ENCODE data around the gene SYPL1.

SYPL1 gene

DNA sequence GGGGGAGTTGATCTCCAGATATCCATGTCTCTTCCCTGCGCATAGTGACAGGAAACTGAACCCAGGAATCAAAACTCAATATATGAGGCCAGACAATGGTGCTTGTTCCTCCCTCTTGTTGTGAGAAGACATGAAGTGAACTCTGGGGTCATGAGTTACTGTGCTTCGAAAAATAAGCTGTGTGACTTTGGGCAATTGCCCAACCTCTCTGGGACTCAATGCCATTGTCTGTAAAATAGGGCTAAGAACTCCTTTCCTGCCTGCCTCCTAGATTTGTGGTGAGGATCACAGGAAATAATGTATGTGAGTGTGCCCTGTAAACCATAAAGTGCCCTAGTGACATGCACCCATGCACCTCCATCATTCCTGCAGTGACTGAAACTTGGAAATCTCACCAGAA, 48.4 kb downstream of the SYPL1 start:
- H3K27ac ChIP-seq = no peak overlapping the region
- in situ Hi-C loops (cut with HindIII; ENCODE audit: low pct_ligation_motif_present, low sequenced_read_pairs) = loop anchor here (25.0 kb wide), 1 partner anchor 99 kb away; no protein-coding TSS in a partner anchor
- TF ChIP-seq, protein P1, sequence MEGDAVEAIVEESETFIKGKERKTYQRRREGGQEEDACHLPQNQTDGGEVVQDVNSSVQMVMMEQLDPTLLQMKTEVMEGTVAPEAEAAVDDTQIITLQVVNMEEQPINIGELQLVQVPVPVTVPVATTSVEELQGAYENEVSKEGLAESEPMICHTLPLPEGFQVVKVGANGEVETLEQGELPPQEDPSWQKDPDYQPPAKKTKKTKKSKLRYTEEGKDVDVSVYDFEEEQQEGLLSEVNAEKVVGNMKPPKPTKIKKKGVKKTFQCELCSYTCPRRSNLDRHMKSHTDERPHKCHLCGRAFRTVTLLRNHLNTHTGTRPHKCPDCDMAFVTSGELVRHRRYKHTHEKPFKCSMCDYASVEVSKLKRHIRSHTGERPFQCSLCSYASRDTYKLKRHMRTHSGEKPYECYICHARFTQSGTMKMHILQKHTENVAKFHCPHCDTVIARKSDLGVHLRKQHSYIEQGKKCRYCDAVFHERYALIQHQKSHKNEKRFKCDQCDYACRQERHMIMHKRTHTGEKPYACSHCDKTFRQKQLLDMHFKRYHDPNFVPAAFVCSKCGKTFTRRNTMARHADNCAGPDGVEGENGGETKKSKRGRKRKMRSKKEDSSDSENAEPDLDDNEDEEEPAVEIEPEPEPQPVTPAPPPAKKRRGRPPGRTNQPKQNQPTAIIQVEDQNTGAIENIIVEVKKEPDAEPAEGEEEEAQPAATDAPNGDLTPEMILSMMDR (IDR thresholded peaks at IDR 0.05; ENCODE audit: low read depth, low read length, missing control alignments) = no peak
- DNase-seq = no peak
- H3K27me3 ChIP-seq (replicated peaks) = no peaks in the 10 kb centered on the region
- H3K36me3 ChIP-seq (replicated peaks) = no peaks in the 10 kb centered on the region
- no peak overlapping the region for H3K4me3 ChIP-seq (ENCODE audit: low read depth, low read length)

DNA sequence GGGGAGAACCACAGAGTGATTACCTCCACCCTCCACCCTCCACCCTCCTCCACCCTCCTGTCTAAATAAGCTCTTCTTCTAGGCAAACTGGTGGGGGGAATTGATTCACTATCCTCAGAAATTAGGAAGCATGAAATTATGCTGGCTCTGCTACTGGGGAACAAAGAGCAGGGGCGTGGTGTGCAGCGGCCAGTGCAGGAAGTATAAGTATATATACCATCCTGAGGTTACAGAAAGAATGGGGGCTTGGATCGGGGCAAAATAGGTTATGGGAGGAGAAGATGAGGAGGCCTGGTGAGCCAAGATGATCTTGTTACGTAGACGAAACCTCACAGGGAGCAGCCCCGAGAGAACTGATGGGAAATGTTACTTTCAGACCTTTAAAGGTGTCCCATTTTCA, 49.1 kb downstream of the SYPL1 start:
- TF ChIP-seq, protein P1 (IDR thresholded peaks at IDR 0.05; ENCODE audit: low read depth, low read length, missing control alignments) = no peak
- Histone ChIP-seq H3K27ac (no peak overlapping the region), H3K36me3 (replicated peaks) (no peaks in the 10 kb centered on the region), H3K4me3 (ENCODE audit: low read depth, low read length) (no peak overlapping the region), H3K27me3 (replicated peaks) (no peaks in the 10 kb centered on the region)
- in situ Hi-C loops (cut with HindIII; ENCODE audit: low pct_ligation_motif_present, low sequenced_read_pairs) = loop anchor here (25.0 kb wide), 1 partner anchor 99 kb away; no protein-coding TSS in a partner anchor
- no peak for DNase-seq

DNA sequence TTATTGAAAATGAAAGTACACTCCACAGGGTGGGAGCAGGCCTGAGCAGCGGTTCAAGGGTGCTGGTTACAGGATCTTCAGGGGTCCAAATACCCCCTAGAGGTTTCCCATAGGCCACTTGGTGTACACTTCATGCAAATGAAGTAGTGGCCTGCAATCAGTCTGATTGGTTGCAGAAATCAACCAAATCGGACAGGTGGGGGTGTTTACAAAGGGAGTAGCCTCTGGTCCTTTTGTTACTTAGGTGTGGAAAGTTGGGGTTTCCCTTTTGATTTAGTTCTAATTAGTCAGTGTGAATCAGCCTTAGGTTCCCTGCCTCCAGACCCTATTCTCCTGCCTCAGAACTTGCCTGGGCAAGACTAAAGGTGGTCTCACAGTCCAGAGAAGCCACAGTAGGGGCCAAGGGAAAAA, 49.6 kb downstream of the SYPL1 start:
- no peak for DNase-seq

DNA sequence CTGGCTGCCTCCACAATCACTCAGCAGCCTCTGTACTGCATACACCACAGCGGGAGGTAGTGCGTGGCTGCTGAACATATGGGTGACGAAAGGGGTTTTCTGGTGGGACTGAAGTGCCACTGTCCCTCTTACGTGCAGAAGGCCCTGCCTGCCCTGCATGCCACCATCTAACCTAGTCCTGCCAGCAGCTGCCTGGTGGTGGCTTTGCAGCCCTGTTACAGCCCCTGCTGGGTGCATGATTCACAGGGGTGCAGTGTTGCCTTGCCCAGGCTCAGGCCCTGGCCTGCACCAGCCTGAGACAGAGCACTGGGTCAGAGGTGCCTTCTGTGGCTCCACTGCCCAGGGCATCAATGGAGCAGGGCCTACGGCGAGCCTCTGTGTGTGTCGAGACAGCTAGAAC, 50.1 kb downstream of the SYPL1 start:
- in situ Hi-C loops (cut with HindIII; ENCODE audit: low pct_ligation_motif_present, low sequenced_read_pairs) = loop anchor here (25.0 kb wide), 1 partner anchor 100 kb away; no protein-coding TSS in a partner anchor
- no peak overlapping the region for H3K27ac ChIP-seq
- H3K36me3 ChIP-seq (replicated peaks) = no peaks in the 10 kb centered on the region
- TF ChIP-seq, protein P1 (IDR thresholded peaks at IDR 0.05; ENCODE audit: low read depth, low read length, missing control alignments) = no peak
- no peak overlapping the region for H3K4me3 ChIP-seq (ENCODE audit: low read depth, low read length)
- DNase-seq = no peak
- H3K27me3 ChIP-seq (replicated peaks) = no peaks in the 10 kb centered on the region

More for the DNA sequence above, 49.6 kb downstream of the SYPL1 start:
- in situ Hi-C loops (cut with HindIII; ENCODE audit: low pct_ligation_motif_present, low sequenced_read_pairs) = loop anchor here (25.0 kb wide), 1 partner anchor 100 kb away; no protein-coding TSS in a partner anchor
- TF ChIP-seq, protein P1 (IDR thresholded peaks at IDR 0.05; ENCODE audit: low read depth, low read length, missing control alignments) = no peak
- Histone ChIP-seq H3K27ac (no peak overlapping the region), H3K36me3 (replicated peaks) (no peaks in the 10 kb centered on the region), H3K27me3 (replicated peaks) (no peaks in the 10 kb centered on the region), H3K4me3 (ENCODE audit: low read depth, low read length) (no peak overlapping the region)

DNA sequence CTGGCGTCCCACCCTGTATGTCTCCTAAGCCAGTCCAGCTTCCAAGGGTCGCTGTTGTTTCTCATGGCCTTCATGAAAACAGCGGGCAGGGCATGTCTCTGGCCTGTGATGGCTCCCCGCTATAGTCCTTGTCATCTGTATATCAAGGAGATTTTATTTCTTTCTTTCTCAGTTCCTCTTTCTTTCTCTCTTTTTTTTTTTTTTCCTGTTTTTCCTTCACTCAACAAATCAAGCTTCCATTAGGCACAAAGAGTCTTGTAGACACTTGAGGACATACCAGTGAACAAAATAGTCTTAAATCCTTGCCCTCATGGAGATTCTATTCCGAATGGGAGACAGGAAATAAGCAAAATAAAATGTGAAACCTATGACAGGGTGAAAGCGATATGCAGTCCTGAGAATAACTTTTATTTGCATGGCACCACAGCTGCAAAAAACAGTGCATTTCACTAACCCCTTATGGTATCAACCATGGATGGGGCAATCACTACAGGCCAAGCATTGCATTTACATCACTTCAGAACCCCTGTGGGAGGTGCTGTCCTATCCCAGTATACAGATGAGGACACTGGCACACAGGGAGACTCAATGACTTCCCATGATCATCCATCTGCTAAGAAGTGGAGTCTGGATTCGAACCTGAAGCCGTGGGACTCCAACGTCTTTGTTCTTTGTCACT, 50.7 kb downstream of the SYPL1 start:
- Histone ChIP-seq H3K36me3 (replicated peaks) (no peaks in the 10 kb centered on the region), H3K27ac (no peak overlapping the region), H3K27me3 (replicated peaks) (no peaks in the 10 kb centered on the region), H3K4me3 (ENCODE audit: low read depth, low read length) (no peak overlapping the region)
- DNase-seq = no peak
- TF ChIP-seq, protein P1 (IDR thresholded peaks at IDR 0.05; ENCODE audit: low read depth, low read length, missing control alignments) = no peak
- in situ Hi-C loops (cut with HindIII; ENCODE audit: low pct_ligation_motif_present, low sequenced_read_pairs) = loop anchor here (25.0 kb wide), 1 partner anchor 101 kb away; no protein-coding TSS in a partner anchor

All from brain microvascular endothelial cell (primary cell).